GM19397 (cell line): ENCODE results near the gene ARHGAP26.
A peak's percentile ranks its signal among the peaks of the same experiment; 100 is the strongest.

Source experiments
- ATAC-seq: cut with Tn5 transposase; IDR thresholded peaks from one replicate; pipeline ENCODE4 v1.9.1; 2021; ENCODE audit warnings: mild to moderate bottlenecking, moderate library complexity; ENCODE audit not compliant: unreplicated experiment

The ARHGAP26 gene, protein sequence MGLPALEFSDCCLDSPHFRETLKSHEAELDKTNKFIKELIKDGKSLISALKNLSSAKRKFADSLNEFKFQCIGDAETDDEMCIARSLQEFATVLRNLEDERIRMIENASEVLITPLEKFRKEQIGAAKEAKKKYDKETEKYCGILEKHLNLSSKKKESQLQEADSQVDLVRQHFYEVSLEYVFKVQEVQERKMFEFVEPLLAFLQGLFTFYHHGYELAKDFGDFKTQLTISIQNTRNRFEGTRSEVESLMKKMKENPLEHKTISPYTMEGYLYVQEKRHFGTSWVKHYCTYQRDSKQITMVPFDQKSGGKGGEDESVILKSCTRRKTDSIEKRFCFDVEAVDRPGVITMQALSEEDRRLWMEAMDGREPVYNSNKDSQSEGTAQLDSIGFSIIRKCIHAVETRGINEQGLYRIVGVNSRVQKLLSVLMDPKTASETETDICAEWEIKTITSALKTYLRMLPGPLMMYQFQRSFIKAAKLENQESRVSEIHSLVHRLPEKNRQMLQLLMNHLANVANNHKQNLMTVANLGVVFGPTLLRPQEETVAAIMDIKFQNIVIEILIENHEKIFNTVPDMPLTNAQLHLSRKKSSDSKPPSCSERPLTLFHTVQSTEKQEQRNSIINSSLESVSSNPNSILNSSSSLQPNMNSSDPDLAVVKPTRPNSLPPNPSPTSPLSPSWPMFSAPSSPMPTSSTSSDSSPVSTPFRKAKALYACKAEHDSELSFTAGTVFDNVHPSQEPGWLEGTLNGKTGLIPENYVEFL

DNA sequence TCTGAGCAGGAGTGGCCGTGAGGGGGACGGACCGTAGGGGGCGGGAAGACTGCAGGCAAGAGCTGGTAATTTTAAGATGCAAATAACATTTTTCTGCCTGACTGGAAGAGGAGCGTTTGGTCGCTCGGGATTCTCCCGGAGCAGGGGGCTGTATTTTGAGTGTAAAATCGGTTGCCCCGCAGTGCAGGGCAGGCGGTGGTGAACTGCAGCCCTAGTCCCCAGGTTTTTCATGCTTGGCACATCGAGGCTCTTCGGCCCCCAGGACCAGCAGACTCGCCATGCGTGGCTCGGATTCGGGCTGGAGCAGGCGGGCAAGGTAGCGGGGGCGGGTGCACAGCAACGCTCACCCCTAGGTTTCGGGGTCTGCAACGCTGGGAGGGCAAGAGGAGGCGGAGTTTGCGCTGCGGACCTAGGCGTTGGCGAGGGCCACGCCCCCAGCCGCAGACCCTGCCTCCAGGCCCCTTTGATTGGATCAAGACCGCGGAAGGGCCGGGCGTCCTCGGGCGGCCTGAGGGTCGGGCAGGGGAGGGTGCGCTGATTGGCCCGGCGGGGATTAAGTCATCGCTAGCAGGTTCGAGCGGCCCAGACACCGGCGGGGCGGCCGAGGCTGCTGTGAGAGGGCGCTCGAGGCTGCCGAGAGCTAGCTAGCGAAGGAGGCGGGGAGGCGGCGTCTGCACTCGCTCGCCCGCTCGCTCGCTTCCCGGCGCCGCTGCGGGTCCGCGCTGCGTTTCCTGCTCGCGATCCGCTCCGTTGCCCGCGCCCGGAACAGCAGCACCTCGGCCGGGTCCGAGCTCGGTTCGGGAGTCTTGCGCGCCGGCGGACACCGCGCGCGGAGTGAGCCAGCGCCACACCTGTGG lies at the start of gene ARHGAP26:
ARHGAP26 (plus strand) TSS at position 585 of the 857 bp plus-strand sequence. CDS start 385 bp downstream, outside the sequence.
- ATAC-seq, result peak; percentile 98

DNA sequence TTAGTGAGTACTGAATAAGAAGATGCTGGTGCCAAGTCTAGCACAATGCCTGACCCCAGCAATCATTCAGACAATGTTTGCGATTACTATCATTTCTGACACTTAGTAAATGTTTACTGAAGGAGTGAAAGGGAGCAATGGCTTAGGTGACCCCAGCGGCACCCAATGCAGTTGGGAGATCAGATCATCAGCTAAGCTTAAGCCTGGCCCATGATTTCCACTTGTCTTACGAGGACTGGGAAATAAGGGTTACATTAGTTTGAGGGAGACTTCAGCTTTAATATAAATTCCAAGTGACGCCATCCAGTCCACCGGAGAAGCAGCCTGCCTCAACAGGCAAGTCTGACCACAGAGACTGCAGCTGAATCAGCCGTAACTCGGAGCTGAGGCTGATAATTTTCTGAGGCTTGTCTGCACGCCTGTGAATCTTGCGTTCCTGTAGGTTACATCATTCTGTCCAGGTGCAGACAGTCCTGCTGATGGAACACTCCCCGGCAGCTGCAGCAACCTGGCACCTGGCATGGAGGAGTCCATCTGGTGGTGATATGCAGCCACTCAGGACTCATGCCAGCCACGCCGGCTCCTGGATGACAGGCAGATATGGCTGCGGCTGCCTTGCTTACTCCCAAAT lies 49.4 kb upstream of the ARHGAP26 start:
- ATAC-seq, result no peak

DNA sequence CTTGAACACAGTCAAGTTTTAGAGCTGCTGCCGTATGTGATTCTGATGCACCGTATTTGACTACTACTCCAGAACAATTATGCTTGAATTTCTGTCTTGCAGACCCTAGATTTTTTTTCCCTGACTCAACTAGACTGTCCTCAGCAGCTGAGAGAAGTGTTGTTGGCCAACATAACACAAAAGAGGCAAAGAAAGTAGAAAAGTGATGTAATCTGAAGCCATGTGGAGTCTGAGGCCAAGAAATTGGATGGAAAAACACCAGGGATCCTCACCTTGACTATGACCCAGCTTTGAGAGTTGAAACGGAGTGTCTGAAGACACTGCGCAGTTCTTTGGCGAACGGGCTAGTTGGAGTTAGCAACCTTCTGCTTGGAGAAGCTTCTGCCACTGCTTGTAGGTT lies 48.0 kb upstream of the ARHGAP26 start:
- no peak for ATAC-seq

DNA sequence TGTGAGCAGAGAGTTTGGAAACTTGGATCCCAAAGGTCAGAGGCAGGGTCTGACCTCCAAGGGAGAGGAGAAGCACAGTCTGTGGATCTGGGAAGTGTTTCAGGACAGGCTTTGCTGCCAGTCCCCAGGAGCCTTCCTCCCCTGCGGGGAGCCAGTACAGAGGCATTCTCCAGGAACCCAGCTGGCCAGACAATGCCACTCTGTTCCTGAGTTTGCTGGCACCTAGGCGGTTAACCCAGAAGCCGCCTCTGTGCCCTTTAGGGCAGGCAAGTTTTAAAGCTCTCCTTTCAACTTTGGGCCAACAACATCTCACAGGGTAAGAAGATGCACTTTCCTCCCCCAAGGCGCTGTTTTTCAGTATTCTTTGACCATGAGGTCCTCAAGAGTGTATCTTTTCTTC lies 47.3 kb upstream of the ARHGAP26 start:
- ATAC-seq, result no peak

DNA sequence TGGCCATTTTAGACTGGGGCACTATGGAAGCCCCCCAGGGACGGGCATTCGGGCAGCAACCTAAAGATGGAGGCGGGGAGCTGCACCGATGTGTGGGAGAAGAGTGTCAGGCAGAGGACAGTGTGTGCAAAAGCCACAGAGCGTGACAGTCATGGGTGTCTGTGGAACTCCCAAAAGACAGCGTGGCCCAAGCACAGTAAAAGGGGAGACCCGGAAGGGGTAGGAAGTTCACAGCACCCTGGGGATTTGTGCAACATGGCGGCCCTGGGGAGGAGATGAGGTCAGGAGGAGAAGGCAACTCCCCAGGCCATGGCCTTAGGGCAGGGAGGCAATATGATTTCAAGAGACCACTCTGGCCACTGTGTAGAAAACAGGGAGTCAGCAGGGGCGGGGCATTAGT lies 45.4 kb upstream of the ARHGAP26 start:
- ATAC-seq, result no peak

DNA sequence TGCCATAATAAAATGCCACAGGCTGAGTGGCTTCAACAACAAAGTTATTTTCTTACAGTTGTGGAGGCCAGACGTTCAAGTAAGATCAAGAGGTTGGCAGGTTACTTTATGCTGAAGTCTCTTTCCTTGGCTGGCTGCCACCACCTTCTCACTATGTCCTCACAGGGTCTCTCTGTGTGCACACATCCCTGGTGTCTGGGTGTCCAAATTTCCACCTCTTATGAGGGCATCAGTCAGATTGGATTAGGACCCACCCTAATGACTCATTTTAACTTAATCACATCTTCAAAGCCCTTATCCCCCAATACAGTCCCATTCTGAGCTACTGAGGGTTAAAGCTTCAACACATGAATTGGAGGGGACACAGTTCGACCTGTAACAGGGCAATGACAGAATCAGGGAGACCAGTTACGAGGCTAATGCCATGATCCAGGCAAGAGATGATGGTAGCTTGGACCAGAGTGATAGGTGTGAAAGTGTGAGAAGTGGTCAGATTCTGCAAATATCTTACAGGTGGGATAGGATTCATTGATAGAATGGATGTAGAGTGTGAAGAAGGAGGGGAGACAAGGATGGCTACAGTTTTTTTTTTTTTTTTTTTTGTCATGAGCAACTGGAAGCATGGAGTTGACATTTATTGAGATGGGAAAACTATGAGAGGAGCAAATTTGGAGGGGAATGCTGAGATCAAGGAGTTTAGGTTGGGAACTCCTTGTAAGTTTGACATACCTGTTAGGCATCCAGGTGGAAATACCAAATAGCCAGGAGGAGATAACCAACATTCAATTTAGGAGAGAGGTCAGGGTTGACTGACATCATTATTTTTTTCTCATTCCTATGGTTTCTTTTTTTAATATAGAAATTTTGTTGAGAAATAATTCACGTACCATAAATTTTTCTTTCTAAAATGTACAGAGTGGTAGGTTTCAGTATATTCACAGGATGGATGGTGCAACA lies 44.7 kb upstream of the ARHGAP26 start:
- ATAC-seq, result no peak

DNA sequence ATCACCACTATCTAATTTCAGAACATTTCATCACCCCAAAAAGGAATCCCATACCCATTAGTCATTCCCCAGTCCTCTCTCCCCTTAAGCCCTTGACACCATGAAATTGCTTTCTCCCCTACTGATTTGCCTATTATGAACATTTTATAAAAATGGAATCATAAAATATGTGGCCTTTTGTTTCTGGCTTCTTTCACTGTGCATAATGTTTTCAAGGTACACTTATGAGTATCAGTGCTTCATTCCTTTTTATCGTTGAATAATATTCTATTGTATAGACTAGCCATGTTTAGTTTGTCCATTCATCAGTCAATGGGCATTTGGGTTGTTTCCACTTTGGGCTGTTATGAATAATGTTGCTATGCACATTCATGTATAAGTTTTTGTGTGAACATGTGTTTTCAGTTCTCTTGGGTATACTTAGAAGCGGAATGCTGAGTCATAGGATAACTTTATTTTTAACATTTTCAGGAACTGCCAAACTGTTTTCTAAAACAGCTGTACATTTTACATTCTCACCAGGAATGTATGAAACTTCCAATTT lies 43.9 kb upstream of the ARHGAP26 start:
- ATAC-seq, result no peak

DNA sequence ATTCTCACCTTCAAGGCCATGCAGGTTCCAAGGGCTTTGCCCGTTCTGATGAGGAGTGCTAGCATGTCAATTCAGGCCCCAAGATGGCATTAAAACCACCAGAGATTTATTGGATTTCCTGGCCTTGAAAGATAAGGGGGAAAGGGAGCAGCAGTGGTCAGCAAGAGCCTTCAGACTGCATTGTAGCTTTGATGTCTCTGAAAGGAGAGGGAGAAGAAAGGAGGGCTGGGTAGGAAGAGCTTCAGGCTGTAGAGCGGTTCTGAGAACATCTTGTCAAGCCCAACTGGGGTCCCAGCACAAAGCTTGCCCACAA lies 42.5 kb upstream of the ARHGAP26 start:
- no peak for ATAC-seq

DNA sequence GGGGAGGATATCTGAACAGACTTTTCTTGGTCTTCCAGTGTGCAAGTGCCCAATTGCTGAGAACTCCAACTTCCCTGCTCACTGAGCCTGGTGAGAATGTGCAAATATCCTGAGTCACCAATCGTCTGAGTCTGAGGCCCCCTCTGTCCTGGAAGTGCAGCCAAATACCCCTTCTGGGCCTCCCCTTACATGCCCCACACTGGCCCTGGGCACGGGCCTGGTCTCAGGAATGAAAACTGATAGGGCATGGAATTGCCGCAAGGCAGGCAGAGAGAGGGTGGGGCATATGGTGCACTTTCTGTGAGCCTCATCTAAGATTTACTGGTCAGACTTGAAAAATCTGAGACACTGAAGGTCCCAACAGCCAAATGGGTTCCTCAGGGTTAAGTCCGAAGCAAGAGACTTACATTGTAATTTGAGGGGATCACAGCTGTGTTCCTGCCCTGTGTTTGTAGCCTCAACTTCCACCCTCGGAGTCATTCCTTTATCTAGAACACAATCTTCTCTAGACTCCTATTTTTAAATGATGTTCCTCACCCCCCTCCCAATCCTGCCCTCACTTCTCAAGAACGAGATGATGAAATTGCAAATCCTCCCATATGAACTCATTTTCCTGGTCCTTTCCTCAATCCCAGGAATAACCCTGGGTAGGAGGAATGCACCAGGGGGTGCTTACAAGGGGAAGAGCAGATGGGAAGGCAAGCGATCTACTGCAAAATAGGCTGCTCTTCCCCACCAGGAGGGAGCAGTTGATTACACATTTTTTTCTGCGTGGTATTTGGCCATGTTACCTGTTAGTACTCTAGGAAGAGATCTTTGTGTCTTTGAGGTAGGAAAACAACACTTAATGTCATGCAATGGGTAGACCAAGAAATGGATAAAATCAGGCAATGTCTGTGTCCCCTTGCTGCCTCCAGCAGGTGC lies 34.6 kb upstream of the ARHGAP26 start:
- no peak for ATAC-seq

DNA sequence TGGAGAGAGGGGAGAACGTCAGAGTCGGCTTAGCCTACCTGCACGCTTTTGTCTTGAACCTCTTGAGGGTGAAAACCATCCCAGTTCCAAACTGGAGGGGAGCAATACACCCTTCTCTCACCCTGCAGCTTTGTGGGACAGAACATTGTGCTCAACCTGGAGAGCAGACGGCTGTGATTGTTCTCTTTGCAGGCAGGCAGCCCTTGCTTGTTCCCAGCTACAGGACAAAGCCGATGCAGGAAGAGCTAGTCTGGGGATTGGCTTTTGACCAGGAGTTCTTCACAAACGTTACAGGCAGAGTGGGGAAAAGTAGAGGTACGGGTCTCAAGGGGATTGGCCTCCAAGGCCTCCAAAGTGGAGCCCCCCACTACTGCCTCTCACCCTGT lies 33.9 kb upstream of the ARHGAP26 start:
- ATAC-seq, result no peak

DNA sequence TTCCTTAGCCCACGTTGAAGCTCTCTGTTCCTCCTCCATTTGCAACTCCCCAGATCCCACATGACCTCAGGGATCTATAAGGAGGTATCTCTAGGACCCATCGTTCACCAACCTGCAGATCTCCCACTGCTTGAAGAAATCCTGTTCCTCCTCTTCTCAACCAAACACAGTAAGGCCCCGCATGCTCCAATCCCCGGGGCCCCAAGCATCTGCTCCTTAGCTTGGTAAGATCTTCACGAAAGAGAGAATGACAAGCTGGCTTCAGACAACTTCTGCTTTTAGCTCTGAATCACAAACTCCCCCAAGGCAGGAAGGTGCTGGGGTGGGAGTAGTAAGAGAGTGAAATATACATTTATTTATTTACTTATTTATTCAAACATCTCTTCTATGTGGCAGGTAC lies 33.0 kb upstream of the ARHGAP26 start:
- no peak for ATAC-seq

DNA sequence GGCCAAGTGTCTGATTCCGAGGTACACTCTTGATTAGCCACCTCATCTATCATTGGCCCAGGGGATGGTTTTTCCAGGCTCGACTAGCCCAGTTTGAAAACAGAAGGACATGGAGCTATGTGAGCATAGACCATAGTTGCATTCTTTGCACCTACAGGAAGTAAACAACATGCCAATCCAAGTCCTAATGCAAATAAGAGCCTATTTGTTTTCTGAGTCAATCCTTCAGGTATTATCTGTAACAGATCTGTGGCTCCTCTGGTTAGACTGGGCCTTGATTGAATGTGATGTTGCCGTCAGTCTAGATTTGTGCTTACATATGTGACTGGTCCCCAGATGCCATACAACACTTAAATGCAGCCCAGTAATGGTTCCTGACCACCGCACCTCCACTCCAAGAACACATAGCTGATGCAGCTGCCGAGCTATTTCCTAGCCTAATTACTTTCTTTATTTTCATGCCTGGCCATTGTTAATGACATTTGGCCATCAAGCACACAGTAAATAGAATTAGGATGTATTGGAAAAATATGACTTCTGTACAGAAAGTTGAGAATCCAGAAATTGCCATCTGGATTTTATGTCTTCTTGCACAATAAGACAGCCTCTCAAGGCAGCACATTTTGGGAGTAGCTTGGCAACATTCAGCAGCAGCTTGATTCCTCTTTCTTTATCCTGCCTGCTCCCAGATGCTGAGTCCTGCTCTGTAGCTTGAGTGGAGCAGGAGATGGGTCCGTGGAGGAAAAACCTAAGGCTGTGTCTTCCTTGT lies 29.5 kb upstream of the ARHGAP26 start:
- ATAC-seq, result no peak

DNA sequence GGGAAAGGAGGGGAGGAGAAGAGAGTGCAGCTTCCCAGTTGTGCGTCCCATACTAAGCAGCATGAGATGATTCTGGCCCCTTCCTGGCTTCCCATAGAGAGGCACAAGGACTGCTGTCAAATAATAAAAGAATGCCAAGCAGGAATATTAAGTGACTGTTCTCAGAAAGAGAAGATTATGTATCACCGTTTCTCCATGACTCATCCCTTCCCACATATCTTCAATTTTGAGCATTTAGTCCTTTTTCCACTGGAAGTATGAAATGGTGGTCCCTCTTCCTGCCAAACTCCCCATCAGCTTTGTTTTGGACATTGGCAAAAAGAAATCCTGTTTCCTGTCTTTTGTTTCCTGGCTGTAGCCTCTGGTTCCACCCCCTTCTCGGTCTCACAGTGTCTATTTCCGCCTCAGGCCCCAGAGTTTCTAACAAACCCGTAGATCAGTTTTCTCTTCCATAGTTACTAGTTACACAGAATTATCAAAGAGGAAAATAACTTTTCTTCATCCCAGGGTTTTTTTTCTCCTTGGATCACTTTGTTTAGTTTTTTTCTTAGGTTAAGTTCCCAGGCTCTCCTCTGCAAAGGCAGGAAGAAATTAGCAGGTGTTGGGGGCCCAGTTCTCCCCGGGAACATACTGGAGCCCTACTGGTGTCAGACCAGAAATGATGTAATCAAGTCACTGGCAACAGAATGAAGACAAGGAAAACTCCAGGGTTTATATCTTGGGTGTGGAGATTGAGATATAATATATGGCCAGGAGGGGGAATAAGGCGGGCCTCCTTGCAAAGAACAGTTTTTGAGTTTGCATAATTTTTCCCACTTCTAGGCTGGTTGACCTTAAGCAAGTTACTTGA lies 26.4 kb upstream of the ARHGAP26 start:
- no peak for ATAC-seq

DNA sequence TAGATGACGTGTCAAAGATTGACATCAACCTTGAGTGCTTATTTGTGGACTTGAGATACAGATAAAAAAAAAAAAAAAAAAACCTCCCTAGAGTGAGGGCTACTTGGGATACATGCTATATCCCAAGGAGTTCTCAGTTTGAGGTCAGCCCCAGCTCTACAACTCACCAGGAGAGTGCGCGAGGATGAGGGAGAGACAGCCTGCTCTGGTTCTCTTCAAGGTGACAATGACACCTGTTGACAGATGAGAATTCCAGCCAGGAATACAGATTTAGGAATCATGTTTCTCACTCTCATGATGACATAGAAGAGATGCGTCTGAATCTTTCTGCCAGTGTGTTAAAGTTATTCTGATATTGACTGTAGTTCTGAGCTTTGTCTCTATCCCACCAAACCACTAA lies 24.9 kb upstream of the ARHGAP26 start:
- ATAC-seq, result no peak

DNA sequence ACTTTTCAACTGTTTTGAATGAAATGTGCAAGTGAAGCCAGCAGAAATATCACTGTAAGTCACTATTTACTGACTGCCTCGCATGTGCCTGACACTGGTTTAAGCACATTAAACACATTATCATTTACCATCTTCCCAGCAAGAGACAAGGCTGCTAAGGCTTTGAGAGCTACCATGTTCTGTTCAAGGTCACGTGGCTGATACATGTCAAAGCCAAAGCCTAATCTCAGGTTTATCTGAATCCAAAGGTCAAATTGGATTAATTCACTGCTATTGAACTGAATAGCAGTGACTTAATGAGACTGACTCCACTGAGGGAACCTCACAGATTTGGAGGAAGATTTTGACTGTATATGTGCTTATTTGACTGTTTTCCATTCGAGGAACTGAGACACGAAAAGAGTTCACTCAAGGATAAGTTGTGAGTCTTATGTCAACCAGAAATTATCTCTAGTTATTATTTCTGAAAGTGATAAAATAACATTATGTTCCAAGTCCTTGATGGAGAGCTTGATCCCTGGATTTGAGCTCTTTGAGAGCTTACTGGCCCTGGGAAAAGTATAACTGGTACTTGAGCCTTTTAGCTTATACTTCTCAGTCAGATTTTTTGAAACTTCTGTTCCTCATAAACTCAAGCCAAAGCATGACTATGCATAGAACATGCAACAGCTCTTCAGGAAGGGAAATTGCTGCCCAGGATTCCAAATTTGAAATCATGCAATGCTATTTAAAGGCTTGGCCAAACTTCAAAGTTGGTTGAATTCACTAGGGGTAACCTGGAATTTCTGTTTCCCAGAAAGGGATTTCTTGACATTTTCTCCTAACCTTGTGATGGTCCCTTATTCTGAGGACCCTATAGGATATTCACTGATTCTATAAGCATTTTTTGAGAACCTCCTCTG lies 23.4 kb upstream of the ARHGAP26 start:
- no peak for ATAC-seq

DNA sequence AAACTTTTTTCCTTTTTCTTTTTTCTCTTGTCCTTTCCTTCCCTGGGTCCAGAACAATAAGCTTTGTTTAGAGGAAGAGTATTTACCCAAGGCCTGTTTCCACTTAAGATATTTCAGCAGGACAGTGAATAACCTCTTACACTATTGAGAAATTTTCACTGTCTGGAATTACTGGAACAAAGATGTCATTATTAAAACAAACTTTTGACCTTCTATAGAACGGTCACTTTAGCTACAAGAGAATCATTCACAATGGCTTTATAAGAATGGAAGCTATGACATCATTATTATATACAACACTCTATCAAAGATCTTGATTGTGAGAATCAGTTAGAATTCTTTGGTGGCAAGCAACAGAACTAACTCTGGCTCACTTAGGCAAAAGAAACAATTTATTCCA lies 22.0 kb upstream of the ARHGAP26 start:
- no peak for ATAC-seq
